HCT116 (cell line): ENCODE results near the gene SLC30A3. TPM values are rescaled to one million over a fixed set of nuclear protein-coding genes. Genes with fewer than 3 reads are reported as not detected.

Experiments used
- ATAC-seq: fragments of 200-7000 bp; cut with Tn5 transposase; 2 replicates; pipeline ENCODE4 v1.9.1; 2020; ENCODE audit warnings: mild to moderate bottlenecking, moderate library complexity
- BruUV-seq: library from RNA; stranded (reverse); fragments of 400-500 nt; replicated peaks from 2 replicates; lab custom pipeline; 2021; lab: Mats Ljungman, UMichigan
- CTCF ChIA-PET: fragments of 300-600 bp; sonication (Branson Sonifier 250); formaldehyde crosslinking; loops from one replicate; lab custom pipeline; 2021; ENCODE audit warnings: antibody characterized with exemption; lab: Charles Lee
- POLR2A ChIA-PET: fragments of 300-600, 350-600 bp; sonication (Branson Sonifier 250); formaldehyde crosslinking; loops from one replicate; lab custom pipeline; 2021; ENCODE audit warnings: antibody characterized with exemption; lab: Charles Lee
- RAD21 ChIA-PET, 2 experiments: fragments of 300-600 bp; sonication (Branson Sonifier 250); formaldehyde crosslinking; loops; one replicate each; lab custom pipeline; 2023; ENCODE audit warnings: low total read pairs in 2 of 2; ENCODE audit not compliant: uncharacterized antibody in 2 of 2, unreplicated experiment in 2 of 2, low non-redundant PET in 1 of 2; lab: Charles Lee
- DNase-seq: peaks from one replicate; pipeline ENCODE4 v3.0.0-alpha.2; 2010; ENCODE audit warnings: low read depth, low spot score
- H2AFZ ChIP-seq: fragments of 200-600 bp; shearing (Covaris generic), sonication (generic); 2 replicates; pipeline ENCODE4 v1.6.1; 2017; ENCODE audit warnings: low read depth, mixed run types, mixed read lengths, antibody characterized with exemption, low read length; ENCODE audit not compliant: poor library complexity, severe bottlenecking
- H3K27ac ChIP-seq: 2 replicates; pipeline ENCODE4 v1.5.1; 2012; ENCODE audit warnings: low read depth, low read length
- H3K27me3 ChIP-seq: fragments of 200-600 bp; sonication (generic); 2 replicates; pipeline ENCODE4 v1.6.1; 2016; ENCODE audit warnings: mixed run types, low read length, mixed read lengths; ENCODE audit not compliant: insufficient read depth
- H3K36me3 ChIP-seq, 2 experiments: fragments of 200-500 bp in 1 of 2; fragments of 200-600 bp in 1 of 2; sonication (Bioruptor generic) in 1 of 2; sonication (generic) in 1 of 2; 2 replicates each; pipeline versions ENCODE4 v1.5.1 to v1.6.1; 2014 to 2016; ENCODE audit warnings: low read length in 2 of 2, inconsistent platforms in 1 of 2, mixed read lengths in 1 of 2, mixed run types in 1 of 2; ENCODE audit not compliant: insufficient read depth in 2 of 2, control insufficient read depth in 1 of 2
- H3K4me1 ChIP-seq, 2 experiments: fragments of 200-600 bp in 1 of 2; sonication (generic) in 1 of 2; 2 replicates each; pipeline versions ENCODE4 v1.5.1 to v1.6.1; 2012 to 2017; ENCODE audit warnings: low read length in 2 of 2, inconsistent platforms in 1 of 2, mild to moderate bottlenecking in 1 of 2, mixed read lengths in 1 of 2, mixed run types in 1 of 2, moderate library complexity in 1 of 2; ENCODE audit not compliant: insufficient read depth in 2 of 2, control insufficient read depth in 1 of 2
- H3K4me2 ChIP-seq: fragments of 200-600 bp; sonication (generic); 2 replicates; pipeline ENCODE4 v1.6.1; 2017; ENCODE audit warnings: mixed run types, low read length, mixed read lengths
- H3K4me3 ChIP-seq, 2 experiments: fragments of 200-600 bp in 1 of 2; sonication (generic) in 1 of 2; replicated peaks in 1 of 2; 2 replicates each; pipeline ENCODE4 v1.5.1; 2011 to 2016; ENCODE audit warnings: low read length in 2 of 2, control low read depth in 1 of 2, low read depth in 1 of 2, mild to moderate bottlenecking in 1 of 2, mixed read lengths in 1 of 2, mixed run types in 1 of 2
- H3K79me2 ChIP-seq: fragments of 200-600 bp; sonication (generic); 2 replicates; pipeline ENCODE4 v1.6.1; 2017; ENCODE audit warnings: mild to moderate bottlenecking, mixed run types, low read length, moderate library complexity, mixed read lengths; ENCODE audit not compliant: insufficient read depth
- H3K9ac ChIP-seq: fragments of 200-600 bp; sonication (generic); 2 replicates; pipeline ENCODE4 v1.6.1; 2016; ENCODE audit warnings: low read length, mixed read lengths
- H3K9me2 ChIP-seq: fragments of 200-600 bp; sonication (generic), shearing (Covaris generic); 2 replicates; pipeline ENCODE4 v1.6.1; 2017; ENCODE audit warnings: mixed run types, mild to moderate bottlenecking, moderate library complexity; ENCODE audit not compliant: insufficient read depth
- H3K9me3 ChIP-seq, 2 experiments: fragments of 200-500 bp in 1 of 2; fragments of 200-600 bp in 1 of 2; sonication (Bioruptor generic) in 1 of 2; sonication (generic) in 1 of 2; 2 replicates each; pipeline ENCODE4 v1.6.1; 2014 to 2017; ENCODE audit warnings: low read length in 2 of 2, mixed read lengths in 2 of 2, inconsistent platforms in 1 of 2, low read depth in 1 of 2, mild to moderate bottlenecking in 1 of 2, mixed run types in 1 of 2, moderate library complexity in 1 of 2; ENCODE audit not compliant: control insufficient read depth in 1 of 2, insufficient read depth in 1 of 2
- H4K20me1 ChIP-seq: fragments of 200-600 bp; sonication (generic), shearing (Covaris generic); 2 replicates; pipeline ENCODE4 v1.6.1; 2017; ENCODE audit warnings: mixed run types, mild to moderate bottlenecking, moderate library complexity; ENCODE audit not compliant: insufficient read depth
- CBX3 ChIP-seq: IDR thresholded peaks from 2 replicates; pipeline ENCODE4 v1.6.1; 2012; ENCODE audit warnings: low read depth
- CEBPB ChIP-seq: IDR thresholded peaks from 2 replicates; pipeline ENCODE4 v1.6.1; 2012; ENCODE audit warnings: low read depth
- EGR1 ChIP-seq: IDR thresholded peaks from 2 replicates; pipeline ENCODE4 v1.6.1; 2012; ENCODE audit warnings: low read depth
- ELF1 ChIP-seq: IDR thresholded peaks from 2 replicates; pipeline ENCODE4 v1.6.1; 2012; ENCODE audit warnings: low read depth, borderline replicate concordance
- EZH2 ChIP-seq: fragments of 200-600 bp; sonication (generic); IDR thresholded peaks from 2 replicates; pipeline ENCODE4 v1.6.1; 2017; ENCODE audit warnings: antibody characterized with exemption, mixed run types
- EZH2phosphoT487 ChIP-seq: fragments of 200-600 bp; IDR thresholded peaks from 2 replicates; pipeline ENCODE4 v1.6.1; 2018; ENCODE audit warnings: antibody characterized with exemption, borderline replicate concordance
- FOSL1 ChIP-seq: IDR thresholded peaks from 2 replicates; pipeline ENCODE4 v1.6.1; 2012; ENCODE audit warnings: low read depth
- JUND ChIP-seq: IDR thresholded peaks from 2 replicates; pipeline ENCODE4 v1.6.1; 2012
- POLR2A ChIP-seq: IDR thresholded peaks from 2 replicates; pipeline ENCODE4 v1.7.0; 2011; ENCODE audit warnings: borderline replicate concordance; ENCODE audit not compliant: insufficient read depth, insufficient read length; ENCODE audit errors: extremely low read depth
- POLR2AphosphoS5 ChIP-seq: IDR thresholded peaks from 2 replicates; pipeline ENCODE4 v1.6.1; 2011; ENCODE audit warnings: mild to moderate bottlenecking, low read depth, low read length, moderate library complexity
- RAD21 ChIP-seq: IDR thresholded peaks from 2 replicates; pipeline ENCODE4 v1.6.1; 2012; ENCODE audit warnings: low read depth, mild to moderate bottlenecking
- SRF ChIP-seq: IDR thresholded peaks from 2 replicates; pipeline ENCODE4 v1.6.1; 2012; ENCODE audit warnings: low read depth
- YY1 ChIP-seq: IDR thresholded peaks from 2 replicates; pipeline ENCODE4 v1.6.1; 2011; ENCODE audit warnings: low read length, low read depth, moderate library complexity, mild to moderate bottlenecking; ENCODE audit not compliant: insufficient replicate concordance; ENCODE audit errors: extremely low read depth
- ZFX ChIP-seq: fragments of 450-650 bp; IDR thresholded peaks from 2 replicates; pipeline ENCODE4 v1.6.1; 2017
- intact Hi-C: fragments of 100-400 bp; cut with micrococcal nuclease; formaldehyde crosslinking; loops from 2 replicates; pipeline ENCODE4 v1.10.0; 2022
- total RNA-seq: library from RNA; stranded (reverse); gene quantifications from one replicate; pipeline ENCODE4 v1.2.1, GENCODE V29; 2021; ENCODE audit not compliant: unreplicated experiment
- TF ChIP-seq, protein P1 (sequence below): IDR thresholded peaks from 2 replicates; pipeline ENCODE4 v1.6.1; 2011; ENCODE audit warnings: mild to moderate bottlenecking, low read length, moderate library complexity; ENCODE audit not compliant: insufficient replicate concordance; ENCODE audit errors: extremely low read depth
- TF ChIP-seq, protein P2 (sequence below), 3 experiments: fragments of 200-600 bp in 1 of 3; sonication (generic) in 1 of 3; IDR thresholded peaks in 2 of 3; conservative IDR thresholded peaks in 1 of 3; 2 replicates each; pipeline ENCODE4 v1.5.1; 2012 to 2017; ENCODE audit warnings: low read depth in 2 of 3, low read length in 2 of 3, antibody characterized with exemption in 1 of 3, borderline replicate concordance in 1 of 3, control low read depth in 1 of 3, mild to moderate bottlenecking in 1 of 3, mixed read lengths in 1 of 3, mixed run types in 1 of 3, moderate library complexity in 1 of 3; ENCODE audit not compliant: insufficient read depth in 1 of 3
- TF ChIP-seq, protein P3 (sequence below): IDR thresholded peaks from 2 replicates; pipeline ENCODE4 v1.6.1; 2012
- TF ChIP-seq, protein P4 (sequence below): IDR thresholded peaks from 2 replicates; pipeline ENCODE4 v1.6.1; 2012

Gene SLC30A3
- total RNA-seq, 1 experiment from 2014 or later: 20.5 TPM

DNA sequence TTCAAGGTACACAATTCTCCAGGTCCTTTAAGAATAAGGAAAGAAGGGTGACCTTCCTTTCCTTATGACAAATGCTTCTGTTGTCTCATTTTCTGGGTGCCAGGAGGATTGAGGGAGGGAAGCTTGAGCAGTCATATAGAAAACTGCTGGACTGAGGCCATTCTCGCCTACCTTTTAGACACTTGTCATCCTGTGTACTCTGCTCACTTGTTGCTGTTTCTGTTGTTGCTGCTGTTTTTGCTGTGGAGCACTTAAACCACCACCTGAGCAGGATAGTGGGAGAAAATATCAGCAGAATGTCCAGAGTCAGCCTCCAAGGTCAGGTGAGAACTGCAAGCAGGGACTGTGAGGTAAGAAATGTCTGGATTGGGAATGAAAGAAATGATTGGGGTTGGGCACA lies 15.2 kb upstream of the SLC30A3 start:
- H3K9me2 ChIP-seq: no peaks in the 10 kb centered on the region
- ChIA-PET RAD21 (no interaction called here), POLR2A (no interaction called here), CTCF (interaction anchor here (5.6 kb wide), 1 partner anchor 14 kb away, joined by 50 read pairs; no protein-coding TSS in a partner anchor)
- no peak overlapping the region for H3K4me2 ChIP-seq
- no peak overlapping the region for H2AFZ ChIP-seq
- H3K9ac ChIP-seq: no peak overlapping the region
- no peaks in the 10 kb centered on the region for H4K20me1 ChIP-seq
- H3K4me3 ChIP-seq: no peak overlapping the region
- ATAC-seq: no peak
- no peaks in the 10 kb centered on the region for H3K27me3 ChIP-seq
- DNase-seq: no peak
- H3K9me3 ChIP-seq: no peaks in the 10 kb centered on the region
- H3K4me1 ChIP-seq: peaks cover 2 to 24% of the 10 kb centered on the region in 2 experiments; a peak in 3 of 4 replicates
- intact Hi-C loops: no loop called here
- TF ChIP-seq ELF1: no peak
- TF ChIP-seq, protein P1, sequence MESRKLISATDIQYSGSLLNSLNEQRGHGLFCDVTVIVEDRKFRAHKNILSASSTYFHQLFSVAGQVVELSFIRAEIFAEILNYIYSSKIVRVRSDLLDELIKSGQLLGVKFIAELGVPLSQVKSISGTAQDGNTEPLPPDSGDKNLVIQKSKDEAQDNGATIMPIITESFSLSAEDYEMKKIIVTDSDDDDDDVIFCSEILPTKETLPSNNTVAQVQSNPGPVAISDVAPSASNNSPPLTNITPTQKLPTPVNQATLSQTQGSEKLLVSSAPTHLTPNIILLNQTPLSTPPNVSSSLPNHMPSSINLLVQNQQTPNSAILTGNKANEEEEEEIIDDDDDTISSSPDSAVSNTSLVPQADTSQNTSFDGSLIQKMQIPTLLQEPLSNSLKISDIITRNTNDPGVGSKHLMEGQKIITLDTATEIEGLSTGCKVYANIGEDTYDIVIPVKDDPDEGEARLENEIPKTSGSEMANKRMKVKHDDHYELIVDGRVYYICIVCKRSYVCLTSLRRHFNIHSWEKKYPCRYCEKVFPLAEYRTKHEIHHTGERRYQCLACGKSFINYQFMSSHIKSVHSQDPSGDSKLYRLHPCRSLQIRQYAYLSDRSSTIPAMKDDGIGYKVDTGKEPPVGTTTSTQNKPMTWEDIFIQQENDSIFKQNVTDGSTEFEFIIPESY: no peak
- TF ChIP-seq RAD21: no peak
- no peak for TF ChIP-seq JUND
- TF ChIP-seq POLR2A: no peak
- TF ChIP-seq EZH2phosphoT487: no peak
- TF ChIP-seq, protein P2, sequence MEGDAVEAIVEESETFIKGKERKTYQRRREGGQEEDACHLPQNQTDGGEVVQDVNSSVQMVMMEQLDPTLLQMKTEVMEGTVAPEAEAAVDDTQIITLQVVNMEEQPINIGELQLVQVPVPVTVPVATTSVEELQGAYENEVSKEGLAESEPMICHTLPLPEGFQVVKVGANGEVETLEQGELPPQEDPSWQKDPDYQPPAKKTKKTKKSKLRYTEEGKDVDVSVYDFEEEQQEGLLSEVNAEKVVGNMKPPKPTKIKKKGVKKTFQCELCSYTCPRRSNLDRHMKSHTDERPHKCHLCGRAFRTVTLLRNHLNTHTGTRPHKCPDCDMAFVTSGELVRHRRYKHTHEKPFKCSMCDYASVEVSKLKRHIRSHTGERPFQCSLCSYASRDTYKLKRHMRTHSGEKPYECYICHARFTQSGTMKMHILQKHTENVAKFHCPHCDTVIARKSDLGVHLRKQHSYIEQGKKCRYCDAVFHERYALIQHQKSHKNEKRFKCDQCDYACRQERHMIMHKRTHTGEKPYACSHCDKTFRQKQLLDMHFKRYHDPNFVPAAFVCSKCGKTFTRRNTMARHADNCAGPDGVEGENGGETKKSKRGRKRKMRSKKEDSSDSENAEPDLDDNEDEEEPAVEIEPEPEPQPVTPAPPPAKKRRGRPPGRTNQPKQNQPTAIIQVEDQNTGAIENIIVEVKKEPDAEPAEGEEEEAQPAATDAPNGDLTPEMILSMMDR (IDR thresholded peaks at IDR 0.05 in 2 of 3, conservative IDR thresholded peaks at IDR 0.05 in 1 of 3; ENCODE audit: borderline replicate concordance in 1 of 3, insufficient read depth in 1 of 3, low read depth in 2 of 3, low read length in 2 of 3): no peak
- TF ChIP-seq, protein P3, sequence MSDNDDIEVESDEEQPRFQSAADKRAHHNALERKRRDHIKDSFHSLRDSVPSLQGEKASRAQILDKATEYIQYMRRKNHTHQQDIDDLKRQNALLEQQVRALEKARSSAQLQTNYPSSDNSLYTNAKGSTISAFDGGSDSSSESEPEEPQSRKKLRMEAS: no peak
- no peak for TF ChIP-seq POLR2AphosphoS5
- TF ChIP-seq, protein P4, sequence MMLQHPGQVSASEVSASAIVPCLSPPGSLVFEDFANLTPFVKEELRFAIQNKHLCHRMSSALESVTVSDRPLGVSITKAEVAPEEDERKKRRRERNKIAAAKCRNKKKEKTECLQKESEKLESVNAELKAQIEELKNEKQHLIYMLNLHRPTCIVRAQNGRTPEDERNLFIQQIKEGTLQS: no peak
- no peak for TF ChIP-seq YY1
- TF ChIP-seq EGR1: no peak
- no peak for TF ChIP-seq FOSL1
- TF ChIP-seq SRF: no peak
- TF ChIP-seq CEBPB: no peak
- no peak for TF ChIP-seq CBX3
- no peak for TF ChIP-seq EZH2
- TF ChIP-seq ZFX: no peak
- no peaks in the 10 kb centered on the region for H3K36me3 ChIP-seq
- no peak overlapping the region for H3K27ac ChIP-seq
- BruUV-seq: no TSS peak
- H3K79me2 ChIP-seq: no peaks in the 10 kb centered on the region
